ENCODE data around the gene NFIC.

The NFIC gene

DNA sequence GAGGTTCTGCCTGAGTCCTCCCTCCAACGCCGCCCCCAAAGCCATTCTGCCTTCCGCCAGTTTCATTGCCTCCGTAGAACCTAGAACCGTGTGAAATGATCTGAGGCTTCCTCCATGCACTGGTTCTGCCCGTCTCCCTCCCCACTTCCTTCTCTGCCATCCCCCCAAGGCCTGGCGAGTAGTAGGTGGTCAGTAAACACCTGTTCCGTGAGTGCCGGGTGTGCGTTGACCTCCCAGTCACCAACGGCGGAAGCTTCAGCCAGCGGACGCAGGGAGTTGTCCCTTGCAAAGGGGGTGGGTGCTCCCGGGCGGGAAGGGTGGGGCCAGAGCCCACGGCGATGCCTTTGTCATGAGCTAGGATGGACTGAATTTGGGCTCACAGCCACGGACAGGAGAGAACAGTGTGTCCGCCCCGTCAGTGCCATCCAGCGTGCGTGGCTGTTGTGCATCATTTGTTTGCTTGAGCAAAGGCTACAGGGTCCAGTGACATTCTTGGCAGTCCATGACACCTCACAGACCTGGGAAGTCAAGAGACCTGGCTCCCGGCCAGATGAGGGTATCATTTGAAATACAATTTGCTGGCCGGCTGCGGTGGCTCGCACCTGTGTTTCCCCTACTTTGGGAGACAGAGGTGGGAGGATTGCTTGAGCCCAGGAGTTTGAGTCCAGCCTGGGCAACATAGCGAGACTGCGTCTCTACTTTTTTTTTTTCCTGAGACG, 43.1 kb downstream of the NFIC start:
- DNase-seq (ENCODE audit: low read depth), result no peak
- no peak overlapping the region for H3K4me3 ChIP-seq (ENCODE audit: low read depth, low read length)
- TF ChIP-seq, protein P1, sequence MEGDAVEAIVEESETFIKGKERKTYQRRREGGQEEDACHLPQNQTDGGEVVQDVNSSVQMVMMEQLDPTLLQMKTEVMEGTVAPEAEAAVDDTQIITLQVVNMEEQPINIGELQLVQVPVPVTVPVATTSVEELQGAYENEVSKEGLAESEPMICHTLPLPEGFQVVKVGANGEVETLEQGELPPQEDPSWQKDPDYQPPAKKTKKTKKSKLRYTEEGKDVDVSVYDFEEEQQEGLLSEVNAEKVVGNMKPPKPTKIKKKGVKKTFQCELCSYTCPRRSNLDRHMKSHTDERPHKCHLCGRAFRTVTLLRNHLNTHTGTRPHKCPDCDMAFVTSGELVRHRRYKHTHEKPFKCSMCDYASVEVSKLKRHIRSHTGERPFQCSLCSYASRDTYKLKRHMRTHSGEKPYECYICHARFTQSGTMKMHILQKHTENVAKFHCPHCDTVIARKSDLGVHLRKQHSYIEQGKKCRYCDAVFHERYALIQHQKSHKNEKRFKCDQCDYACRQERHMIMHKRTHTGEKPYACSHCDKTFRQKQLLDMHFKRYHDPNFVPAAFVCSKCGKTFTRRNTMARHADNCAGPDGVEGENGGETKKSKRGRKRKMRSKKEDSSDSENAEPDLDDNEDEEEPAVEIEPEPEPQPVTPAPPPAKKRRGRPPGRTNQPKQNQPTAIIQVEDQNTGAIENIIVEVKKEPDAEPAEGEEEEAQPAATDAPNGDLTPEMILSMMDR (IDR thresholded peaks at IDR 0.05; ENCODE audit: low read depth, low read length), result no peak
- TF ChIP-seq MYC (IDR thresholded peaks at IDR 0.05; ENCODE audit: low read depth, low read length) (no peak), POLR2A (IDR thresholded peaks at IDR 0.05; ENCODE audit: extremely low read depth, insufficient read length) (no peak)
- TF ChIP-seq, protein P2, sequence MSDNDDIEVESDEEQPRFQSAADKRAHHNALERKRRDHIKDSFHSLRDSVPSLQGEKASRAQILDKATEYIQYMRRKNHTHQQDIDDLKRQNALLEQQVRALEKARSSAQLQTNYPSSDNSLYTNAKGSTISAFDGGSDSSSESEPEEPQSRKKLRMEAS (IDR thresholded peaks at IDR 0.05; ENCODE audit: low read depth, low read length), result no peak

GRCh38 chr19:3411636-3412035, 45.3 kb downstream of the NFIC start:
- TF ChIP-seq, protein P1 (IDR thresholded peaks at IDR 0.05; ENCODE audit: low read depth, low read length), result no peak
- TF ChIP-seq, protein P2 (IDR thresholded peaks at IDR 0.05; ENCODE audit: low read depth, low read length), result no peak
- TF ChIP-seq POLR2A (IDR thresholded peaks at IDR 0.05; ENCODE audit: extremely low read depth, insufficient read length) (no peak), MYC (IDR thresholded peaks at IDR 0.05; ENCODE audit: low read depth, low read length) (no peak)
- no peak for DNase-seq (ENCODE audit: low read depth)
- H3K4me3 ChIP-seq (ENCODE audit: low read depth, low read length), result no peak overlapping the region

DNA sequence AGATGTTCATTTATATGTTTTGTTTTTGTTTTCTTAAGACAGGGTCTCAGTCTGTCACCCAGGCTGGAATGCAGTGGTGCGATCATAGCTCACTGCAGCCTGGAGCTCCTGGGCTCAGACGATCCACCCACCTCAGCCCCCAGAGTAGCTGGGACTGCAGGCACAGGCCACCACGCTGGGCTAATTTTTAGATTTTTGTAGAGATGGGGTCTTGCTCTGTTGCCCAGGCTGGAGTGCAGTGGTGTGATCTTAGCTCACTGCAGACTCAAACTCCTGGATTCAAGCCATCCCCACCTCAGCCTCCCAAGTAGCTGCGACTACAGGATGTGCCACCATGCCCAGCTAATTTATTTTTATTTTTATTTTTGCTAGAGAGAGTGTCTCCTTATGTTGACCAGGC, 45.7 kb downstream of the NFIC start:
- DNase-seq (ENCODE audit: low read depth), result no peak
- no peak for TF ChIP-seq MYC (IDR thresholded peaks at IDR 0.05; ENCODE audit: low read depth, low read length)
- no peak overlapping the region for H3K4me3 ChIP-seq (ENCODE audit: low read depth, low read length)

DNA sequence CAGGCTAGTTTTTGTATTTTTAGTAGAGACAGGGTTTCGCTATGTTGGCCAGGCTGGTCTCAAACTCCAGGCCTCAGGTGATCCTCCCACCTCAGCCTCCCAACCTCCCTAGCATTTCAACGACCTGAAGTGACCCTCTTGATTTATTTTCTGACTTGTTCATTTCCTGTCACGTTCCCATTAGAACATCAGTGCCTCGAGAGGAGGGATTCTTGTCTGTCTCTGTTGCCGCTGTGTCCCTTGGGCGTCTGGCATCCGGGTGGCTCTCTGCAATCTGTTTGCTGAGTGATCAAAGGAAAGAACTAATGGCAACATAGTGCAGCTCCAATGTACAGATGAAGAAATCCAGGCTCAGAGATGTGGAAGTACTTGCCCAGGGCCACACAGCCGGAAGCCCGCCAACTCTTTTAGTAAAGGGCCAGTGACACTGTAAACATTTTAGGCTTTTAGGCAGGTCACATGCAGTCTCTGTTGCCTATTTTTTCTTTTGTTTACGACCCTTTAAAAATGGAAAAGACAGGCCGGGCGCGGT, 47.5 kb downstream of the NFIC start:
- no peak for DNase-seq (ENCODE audit: low read depth)
- no peak overlapping the region for H3K4me3 ChIP-seq (ENCODE audit: low read depth, low read length)
- TF ChIP-seq, protein P1 (IDR thresholded peaks at IDR 0.05; ENCODE audit: low read depth, low read length), result no peak
- no peak for TF ChIP-seq POLR2A (IDR thresholded peaks at IDR 0.05; ENCODE audit: extremely low read depth, insufficient read length)
- TF ChIP-seq MYC (IDR thresholded peaks at IDR 0.05; ENCODE audit: low read depth, low read length), result no peak
- TF ChIP-seq, protein P2 (IDR thresholded peaks at IDR 0.05; ENCODE audit: low read depth, low read length), result no peak

DNA sequence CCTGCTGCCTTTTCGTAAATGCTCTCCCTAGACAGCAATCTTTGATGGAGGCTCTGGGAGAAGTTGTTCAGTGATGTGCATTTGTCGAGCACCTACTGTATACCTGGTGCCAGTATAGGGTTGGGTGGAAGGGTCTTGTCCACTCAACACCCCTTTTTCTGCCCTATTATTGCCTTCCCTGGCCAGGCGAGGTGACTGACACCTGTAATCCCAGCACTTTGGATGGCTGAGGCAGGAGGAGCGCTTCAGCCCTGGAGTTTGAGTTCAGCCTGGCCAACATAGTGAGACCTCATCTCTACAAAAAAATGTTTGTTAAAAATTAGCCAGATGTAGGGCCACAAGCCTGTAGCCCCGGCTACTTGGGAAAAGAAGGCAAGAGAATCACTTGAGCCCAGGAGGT, 49.3 kb downstream of the NFIC start:
- TF ChIP-seq, protein P2 (IDR thresholded peaks at IDR 0.05; ENCODE audit: low read depth, low read length), result no peak
- TF ChIP-seq MYC (IDR thresholded peaks at IDR 0.05; ENCODE audit: low read depth, low read length), result no peak
- TF ChIP-seq, protein P1 (IDR thresholded peaks at IDR 0.05; ENCODE audit: low read depth, low read length), result no peak
- no peak for TF ChIP-seq POLR2A (IDR thresholded peaks at IDR 0.05; ENCODE audit: extremely low read depth, insufficient read length)
- no peak for DNase-seq (ENCODE audit: low read depth)
- H3K4me3 ChIP-seq (ENCODE audit: low read depth, low read length), result no peak overlapping the region

- no peak for DNase-seq (ENCODE audit: low read depth)
- TF ChIP-seq, protein P1 (IDR thresholded peaks at IDR 0.05; ENCODE audit: low read depth, low read length), result no peak
- TF ChIP-seq POLR2A (IDR thresholded peaks at IDR 0.05; ENCODE audit: extremely low read depth, insufficient read length) (no peak), MYC (IDR thresholded peaks at IDR 0.05; ENCODE audit: low read depth, low read length) (no peak)
- TF ChIP-seq, protein P2 (IDR thresholded peaks at IDR 0.05; ENCODE audit: low read depth, low read length), result no peak
- H3K4me3 ChIP-seq (ENCODE audit: low read depth, low read length), result no peak overlapping the region
Measured at GRCh38 chr19:3420244-3420755, 53.9 kb downstream of the NFIC start.
